DND-41 (cell line): ENCODE data around the gene LYSMD3.

Experiments used
- ATAC-seq: fragments of 200-7000 bp; cut with Tn5 transposase; 3 replicates; pipeline ENCODE4 v1.9.1; 2021; ENCODE audit warnings: low read depth; ENCODE audit not compliant: insufficient read depth
- DNase-seq: peaks from one replicate; pipeline ENCODE4 v3.0.0-alpha.2; 2020
- H2AFZ ChIP-seq: 2 replicates; pipeline ENCODE4 v1.6.0; 2012; ENCODE audit warnings: low read depth, low read length
- H3K27ac ChIP-seq: 2 replicates; pipeline ENCODE4 v1.5.1; 2012; ENCODE audit warnings: low read length, inconsistent platforms
- H3K27me3 ChIP-seq: fragments of 200-600 bp; sonication (generic); 2 replicates; pipeline ENCODE4 v1.6.0; 2012; ENCODE audit warnings: low read length, mild to moderate bottlenecking, inconsistent platforms; ENCODE audit not compliant: insufficient read depth, poor library complexity
- H3K36me3 ChIP-seq: 2 replicates; pipeline ENCODE4 v1.5.1; 2012; ENCODE audit warnings: low read length, inconsistent platforms; ENCODE audit not compliant: insufficient read depth
- H3K4me1 ChIP-seq: 2 replicates; pipeline ENCODE4 v1.5.1; 2012; ENCODE audit warnings: mild to moderate bottlenecking, low read length; ENCODE audit not compliant: insufficient read depth
- H3K4me2 ChIP-seq: 2 replicates; pipeline ENCODE4 v1.6.0; 2012; ENCODE audit warnings: mild to moderate bottlenecking, moderate library complexity, low read length, inconsistent platforms; ENCODE audit not compliant: insufficient read depth
- H3K4me3 ChIP-seq, 2 experiments: fragments of 200-600 bp in 1 of 2; shearing (Covaris generic) in 1 of 2; 2 replicates each; pipeline ENCODE4 v1.5.1; 2012 to 2016; ENCODE audit warnings: inconsistent platforms in 2 of 2, low read length in 2 of 2, mild to moderate bottlenecking in 2 of 2, low read depth in 1 of 2, moderate library complexity in 1 of 2
- H3K79me2 ChIP-seq: 2 replicates; pipeline ENCODE4 v1.6.0; 2012; ENCODE audit warnings: low read length, inconsistent platforms; ENCODE audit not compliant: insufficient read depth
- H3K9ac ChIP-seq: 2 replicates; pipeline ENCODE4 v1.6.0; 2012; ENCODE audit warnings: low read depth, mild to moderate bottlenecking, inconsistent platforms, low read length, moderate library complexity
- H3K9me3 ChIP-seq: 2 replicates; pipeline ENCODE4 v1.5.1; 2012; ENCODE audit warnings: low read length, moderate library complexity, mild to moderate bottlenecking, inconsistent platforms; ENCODE audit not compliant: insufficient read depth, severe bottlenecking
- H4K20me1 ChIP-seq: 2 replicates; pipeline ENCODE4 v1.6.0; 2012; ENCODE audit warnings: low read length; ENCODE audit not compliant: insufficient read depth
- CTCF ChIP-seq: IDR thresholded peaks from 2 replicates; pipeline ENCODE4 v1.5.1; 2012; ENCODE audit warnings: borderline replicate concordance, low read length, moderate library complexity, mild to moderate bottlenecking; ENCODE audit not compliant: poor library complexity, severe bottlenecking; ENCODE audit errors: extremely low read depth
- EZH2 ChIP-seq: IDR thresholded peaks from 3 replicates; pipeline ENCODE4 v1.6.1; 2012; ENCODE audit warnings: borderline replicate concordance, low read depth, mild to moderate bottlenecking, moderate library complexity, low read length, inconsistent platforms; ENCODE audit not compliant: severe bottlenecking

The LYSMD3 gene

GRCh38 chr5:90555666-90556065, 26.3 kb upstream of the LYSMD3 start:
- Histone ChIP-seq H3K4me3 (no peak overlapping the region), H3K36me3 (no peaks in the 10 kb centered on the region), H3K9ac (no peak overlapping the region), H2AFZ (no peak overlapping the region), H3K4me1 (no peaks in the 10 kb centered on the region), H3K27ac (no peak overlapping the region), H4K20me1 (no peaks in the 10 kb centered on the region), H3K27me3 (peaks cover 7% of the 10 kb centered on the region), H3K4me2 (no peak overlapping the region), H3K9me3 (no peaks in the 10 kb centered on the region), H3K79me2 (no peaks in the 10 kb centered on the region)
- TF ChIP-seq EZH2, result no peak
- ATAC-seq (no peak), DNase-seq (no peak)

DNA sequence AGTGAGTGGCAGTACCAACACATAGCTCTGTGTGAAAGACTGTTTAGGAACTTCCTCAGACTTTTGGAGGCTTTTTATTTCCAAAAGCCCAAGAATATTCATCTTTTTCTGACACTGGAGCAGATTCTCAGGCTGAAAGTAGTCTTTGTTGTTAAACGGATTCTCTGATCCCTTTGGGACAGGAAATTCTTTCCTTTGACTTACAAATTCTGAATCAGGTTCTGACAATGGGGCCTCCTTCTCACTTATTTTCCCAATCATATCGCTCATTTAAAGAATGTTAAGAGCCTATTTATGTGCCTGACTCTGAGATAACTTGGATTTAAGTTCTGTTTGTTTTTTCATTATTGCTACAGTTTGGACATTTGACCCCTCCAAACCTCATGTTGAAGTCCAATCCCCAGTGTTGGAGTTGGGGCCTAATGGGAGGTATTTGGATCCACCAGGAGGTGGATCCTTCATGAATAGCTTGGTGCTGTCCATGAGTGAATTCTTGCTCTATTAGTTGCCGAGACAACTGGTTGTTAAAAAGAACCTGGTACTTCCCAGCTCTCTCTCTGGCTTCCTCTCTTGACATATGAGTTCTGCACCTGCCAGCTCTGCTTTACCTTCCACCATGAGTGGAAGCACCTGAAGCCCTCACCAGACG, 25.1 kb upstream of the LYSMD3 start:
- ATAC-seq (no peak), DNase-seq (no peak)
- Histone ChIP-seq H3K36me3 (no peaks in the 10 kb centered on the region), H3K4me3 (no peak overlapping the region), H3K27me3 (peaks cover 7% of the 10 kb centered on the region), H3K27ac (no peak overlapping the region), H3K79me2 (no peaks in the 10 kb centered on the region), H3K9me3 (no peaks in the 10 kb centered on the region), H3K4me1 (no peaks in the 10 kb centered on the region), H3K9ac (no peak overlapping the region), H4K20me1 (no peaks in the 10 kb centered on the region), H3K4me2 (no peak overlapping the region), H2AFZ (no peak overlapping the region)
- TF ChIP-seq CTCF, result no peak

GRCh38 chr5:90553711-90554110, 24.3 kb upstream of the LYSMD3 start:
- DNase-seq, result no peak
- Histone ChIP-seq H3K4me3 (no peak overlapping the region), H4K20me1 (no peaks in the 10 kb centered on the region), H3K27me3 (peaks cover 7% of the 10 kb centered on the region), H3K4me2 (no peak overlapping the region), H3K9ac (no peak overlapping the region), H3K79me2 (no peaks in the 10 kb centered on the region), H3K4me1 (no peaks in the 10 kb centered on the region), H3K9me3 (no peaks in the 10 kb centered on the region), H2AFZ (no peak overlapping the region), H3K27ac (no peak overlapping the region), H3K36me3 (no peaks in the 10 kb centered on the region)
- TF ChIP-seq EZH2 (no peak), CTCF (no peak)
- ATAC-seq, result no peak

DNA sequence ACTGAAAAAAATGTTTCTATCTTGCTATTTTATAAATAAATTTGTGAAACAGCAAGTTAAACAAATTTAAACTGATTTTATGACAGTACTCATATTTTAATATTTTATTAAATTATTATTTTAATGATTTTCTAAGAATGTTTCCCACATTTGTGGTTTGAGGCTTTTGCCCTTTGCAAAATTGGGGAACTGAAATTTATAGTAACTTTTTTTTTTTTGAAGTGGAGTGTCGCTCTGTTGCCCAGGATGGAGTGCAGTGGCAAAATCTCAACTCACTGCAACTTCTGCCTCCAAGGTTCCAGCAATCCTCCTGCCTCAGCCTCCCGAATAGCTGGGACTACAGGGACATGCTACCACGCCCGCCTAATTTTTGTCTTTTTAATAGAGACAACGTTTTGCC, 22.0 kb upstream of the LYSMD3 start:
- Histone ChIP-seq H4K20me1 (no peaks in the 10 kb centered on the region), H3K79me2 (no peaks in the 10 kb centered on the region), H3K4me2 (no peak overlapping the region), H3K27ac (no peak overlapping the region), H3K36me3 (no peaks in the 10 kb centered on the region), H3K4me1 (no peaks in the 10 kb centered on the region), H3K4me3 (no peak overlapping the region), H3K9me3 (no peaks in the 10 kb centered on the region), H2AFZ (no peak overlapping the region), H3K9ac (no peak overlapping the region), H3K27me3 (peaks cover 8% of the 10 kb centered on the region)
- ATAC-seq (no peak), DNase-seq (no peak)
- TF ChIP-seq CTCF (no peak), EZH2 (no peak)
